Measurements from ENCODE around the gene WDFY4.

WDFY4 gene

GRCh38 chr10:48750991-48751390 is 66.3 kb downstream of the WDFY4 start:
- DNase-seq, result no peak

- no peak for DNase-seq
Observed at GRCh38 chr10:48751730-48752129, 67.1 kb downstream of the WDFY4 start.

- no peak for DNase-seq
Observed at GRCh38 chr10:48758411-48758810, 73.7 kb downstream of the WDFY4 start.

GRCh38 chr10:48759113-48759901 is 74.6 kb downstream of the WDFY4 start:
- DNase-seq, result no peak

- DNase-seq, result no peak
Observed at GRCh38 chr10:48760983-48761382, 76.3 kb downstream of the WDFY4 start.

- DNase-seq, result no peak
Observed at GRCh38 chr10:48762064-48763042, 77.7 kb downstream of the WDFY4 start.

DNA sequence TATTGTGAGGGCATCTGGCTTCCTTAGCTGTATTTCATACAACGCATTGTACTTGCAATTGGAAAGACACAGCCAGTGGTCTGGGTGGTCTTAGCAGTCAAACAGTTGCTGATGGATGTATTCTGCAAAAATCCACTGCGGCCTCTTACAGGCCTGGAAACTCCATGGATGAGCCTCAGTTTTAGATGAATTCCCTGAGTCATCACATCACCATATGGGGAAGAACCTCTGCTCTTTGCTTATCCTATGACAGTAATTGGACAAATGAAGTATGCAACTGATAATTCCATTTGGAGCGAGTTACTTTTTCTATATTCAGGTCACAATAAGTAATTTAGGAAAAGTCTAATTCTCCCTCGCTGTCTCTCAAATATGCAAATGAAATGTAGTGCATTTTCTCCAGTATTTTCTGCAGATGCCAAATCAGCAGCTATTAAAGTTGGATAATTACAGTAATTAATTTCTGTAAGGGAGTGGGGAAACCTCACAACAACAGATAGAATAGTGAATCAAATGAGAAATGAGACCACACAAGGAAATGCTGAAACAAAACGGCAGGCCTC is 78.8 kb downstream of the WDFY4 start:
- no peak for DNase-seq

GRCh38 chr10:48764486-48764885 is 79.8 kb downstream of the WDFY4 start:
- DNase-seq, result no peak

DNA sequence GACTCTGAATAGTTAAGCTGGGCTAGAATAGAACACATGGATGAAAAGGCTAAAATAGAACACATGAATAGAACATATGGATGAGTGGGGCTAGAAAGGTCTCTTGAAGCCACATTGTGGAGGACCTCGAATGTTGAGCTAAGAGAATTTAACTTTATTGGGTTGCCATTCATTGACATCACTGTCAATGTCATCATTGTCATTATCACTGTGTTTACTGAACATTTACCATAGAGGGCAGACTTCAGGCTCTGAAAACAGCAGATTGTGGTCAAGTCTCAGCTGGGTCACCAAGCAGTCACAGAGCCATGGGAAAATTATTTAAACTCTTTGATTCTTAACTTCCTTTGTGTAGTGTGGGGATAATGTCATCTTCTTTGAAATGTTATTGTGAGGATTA is 80.4 kb downstream of the WDFY4 start:
- no peak for DNase-seq

DNA sequence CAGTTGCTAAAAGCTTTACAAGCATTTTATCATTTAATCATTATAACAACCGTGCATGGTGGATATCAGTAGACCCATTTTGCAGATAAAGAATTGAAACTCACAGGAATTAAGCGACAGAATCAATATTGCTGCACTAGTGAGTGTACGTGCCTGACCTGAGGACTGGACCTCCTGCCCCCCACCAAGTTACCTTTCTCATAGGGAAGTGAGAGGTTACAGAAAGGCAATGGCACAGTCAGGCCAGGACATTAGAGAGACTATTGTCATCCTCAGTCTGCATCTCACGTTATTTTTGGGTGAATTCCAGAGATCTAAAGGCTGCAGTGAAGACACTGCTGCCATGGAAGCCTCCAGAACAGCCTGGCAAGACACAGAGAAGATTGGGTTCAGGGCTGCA is 80.9 kb downstream of the WDFY4 start:
- no peak for DNase-seq

DNA sequence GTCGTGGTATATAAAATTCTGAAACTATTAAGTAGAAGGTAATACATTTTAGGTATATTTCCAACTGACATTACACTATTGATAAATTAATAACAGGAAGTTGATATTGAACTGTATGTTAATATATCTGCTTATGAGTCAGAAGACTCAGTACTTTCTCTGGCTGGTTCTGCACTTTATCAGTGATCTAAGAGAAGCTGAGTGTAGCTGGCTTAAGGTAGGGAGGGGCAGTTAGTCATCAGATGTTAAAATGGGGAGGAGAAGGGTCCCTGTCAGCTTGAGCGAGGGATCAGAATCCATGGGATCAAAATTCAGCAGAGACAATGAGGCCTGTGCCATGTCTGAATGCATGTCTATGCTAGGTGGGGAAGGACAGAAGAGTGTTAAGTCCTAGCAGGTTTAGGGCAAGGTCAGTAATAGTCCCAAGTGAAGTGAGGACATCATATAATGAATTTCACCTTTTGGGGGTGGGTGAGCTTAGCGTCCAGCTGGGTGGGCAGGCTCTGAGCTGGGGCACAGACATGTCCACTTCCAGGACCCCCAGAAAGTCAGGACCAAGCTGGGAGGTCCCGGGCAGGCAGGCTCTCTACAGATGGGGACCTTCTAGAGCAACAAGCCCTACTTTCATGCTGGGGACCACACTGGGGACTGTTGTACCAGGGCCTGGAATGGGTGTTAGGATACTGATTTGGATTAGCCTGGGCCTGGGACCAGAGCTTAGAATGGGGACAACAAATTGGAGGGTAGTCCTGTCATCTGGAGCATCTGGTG is 82.9 kb downstream of the WDFY4 start:
- no peak for DNase-seq

DNA sequence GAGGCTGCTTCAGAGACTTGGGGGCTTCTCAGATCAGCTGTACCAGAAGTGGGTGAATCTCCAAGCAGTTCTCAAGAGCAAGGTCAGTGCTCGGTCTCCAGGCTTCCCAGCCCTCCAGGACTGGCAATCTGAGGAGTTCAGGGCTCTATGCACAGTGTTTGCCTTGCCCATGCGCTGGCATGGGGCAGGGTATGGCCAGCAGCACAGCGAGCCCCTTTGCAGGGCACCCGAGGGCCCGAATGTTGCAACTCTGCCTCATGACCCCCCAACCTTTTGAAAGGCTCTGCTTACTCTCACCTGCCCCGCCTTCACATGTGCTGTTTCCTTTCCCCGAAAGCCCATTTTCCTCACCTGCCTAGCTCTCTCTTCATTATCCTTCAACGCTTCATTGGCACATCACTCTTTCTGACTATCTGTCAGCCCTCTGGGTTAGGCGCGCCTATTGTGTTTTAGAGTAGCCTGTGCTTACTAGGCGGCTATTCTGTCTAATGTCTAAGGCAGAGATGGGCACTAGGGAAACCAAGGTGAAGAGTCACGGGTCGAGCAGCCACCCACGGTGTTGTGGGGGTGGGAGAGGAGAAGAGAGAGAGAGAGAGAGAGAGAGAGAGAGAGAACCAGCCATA is 83.6 kb downstream of the WDFY4 start:
- DNase-seq, result no peak

DNA sequence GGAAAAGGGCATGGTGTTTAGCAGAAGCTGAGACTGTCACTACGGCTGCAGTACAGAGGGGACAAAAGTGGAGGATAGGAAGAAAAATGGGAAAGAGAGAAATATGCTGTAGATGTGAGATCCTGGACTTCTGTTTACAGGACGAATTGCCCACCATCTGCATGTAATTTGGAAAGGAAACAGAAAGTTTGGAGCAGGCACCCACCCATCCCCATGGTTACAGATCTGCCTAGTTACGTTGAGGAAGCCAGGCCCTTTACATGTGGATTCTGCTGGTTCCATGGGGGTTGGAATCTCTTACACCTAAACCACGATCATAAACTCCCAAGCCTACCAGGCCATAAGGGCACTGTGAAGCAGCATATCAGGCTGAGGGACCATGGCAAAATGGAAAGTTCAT is 84.3 kb downstream of the WDFY4 start:
- no peak for DNase-seq

DNA sequence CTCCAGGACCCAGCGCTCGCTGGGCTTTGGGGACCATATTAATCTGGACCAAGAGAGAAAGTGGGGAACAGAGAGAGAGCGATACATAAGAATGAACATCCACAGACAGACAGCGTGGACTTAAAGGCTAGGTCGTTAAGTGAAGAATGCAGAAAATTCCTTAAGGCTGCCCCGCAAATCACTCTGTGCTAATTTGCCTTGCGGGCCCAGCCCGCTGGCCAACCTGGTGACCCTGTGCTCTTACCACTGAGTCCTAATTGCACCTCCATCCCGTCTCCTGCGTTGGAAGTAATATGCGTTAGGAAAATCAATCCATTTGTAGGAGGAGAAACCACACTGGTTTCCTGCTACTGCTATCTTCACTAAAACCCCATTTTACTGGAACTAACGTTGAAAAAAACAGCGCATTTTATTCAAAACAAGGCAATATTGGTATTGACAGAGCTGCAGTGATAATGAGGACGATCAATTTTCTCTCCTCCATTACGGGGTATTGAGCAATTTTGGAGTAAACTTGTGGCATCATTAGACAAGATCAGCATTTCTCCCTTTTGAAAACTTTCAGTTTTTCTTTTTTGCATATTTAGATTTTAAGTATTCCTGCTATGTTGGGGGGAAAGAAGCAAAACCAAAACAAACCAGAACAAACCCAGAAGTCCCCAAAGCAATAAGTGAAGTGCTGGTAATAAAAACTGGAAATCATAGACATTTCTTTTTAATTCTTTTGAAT is 85.2 kb downstream of the WDFY4 start:
- DNase-seq, result no peak

DNA sequence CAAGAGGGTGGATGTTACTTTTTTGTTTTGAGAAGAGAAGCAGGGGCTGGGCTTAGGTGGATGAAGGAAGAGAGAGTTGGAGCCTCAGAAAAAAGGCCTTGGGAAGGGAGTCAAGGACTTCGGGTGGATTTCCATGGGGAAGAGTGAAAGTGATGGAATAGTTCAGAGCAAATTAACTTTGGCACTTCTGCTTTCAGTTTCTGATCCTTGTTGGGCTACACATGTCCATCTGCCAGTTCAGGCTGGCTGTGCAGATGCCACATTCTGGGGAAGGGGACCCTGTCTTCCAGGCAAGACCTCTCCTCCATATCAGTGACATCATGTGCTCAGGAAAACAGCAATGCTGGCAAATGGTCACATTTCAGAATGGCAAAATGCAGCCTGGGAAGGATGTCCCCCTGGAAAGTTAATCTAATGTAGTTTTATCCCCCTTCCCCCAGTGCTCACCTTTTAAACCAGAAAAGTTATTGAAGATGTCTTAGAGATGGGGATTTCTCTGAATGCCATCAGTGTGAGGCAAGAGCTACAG is 86.0 kb downstream of the WDFY4 start:
- DNase-seq, result no peak

- no peak for DNase-seq
Observed at GRCh38 chr10:48771234-48771633, 86.6 kb downstream of the WDFY4 start.

DNA sequence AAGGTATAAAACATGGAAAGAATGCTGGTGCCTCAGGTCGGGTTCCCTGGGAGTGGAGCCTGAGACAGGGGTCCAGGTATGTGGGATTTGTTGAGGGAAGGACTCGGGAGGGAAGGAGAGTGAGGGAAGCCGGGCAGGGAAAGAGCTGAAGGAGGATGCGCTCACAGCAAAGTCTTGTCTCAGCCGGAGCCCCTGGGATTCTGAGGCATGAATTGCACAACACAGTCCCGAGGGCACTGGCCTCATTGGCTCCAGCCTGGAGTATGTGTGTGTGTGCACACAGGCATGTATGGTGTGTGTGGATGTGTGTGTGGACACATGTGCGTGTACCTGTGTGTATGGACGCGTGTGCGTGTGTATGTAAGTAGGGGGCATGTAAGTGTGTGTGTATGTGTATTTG is 87.4 kb downstream of the WDFY4 start:
- no peak for DNase-seq

DNA sequence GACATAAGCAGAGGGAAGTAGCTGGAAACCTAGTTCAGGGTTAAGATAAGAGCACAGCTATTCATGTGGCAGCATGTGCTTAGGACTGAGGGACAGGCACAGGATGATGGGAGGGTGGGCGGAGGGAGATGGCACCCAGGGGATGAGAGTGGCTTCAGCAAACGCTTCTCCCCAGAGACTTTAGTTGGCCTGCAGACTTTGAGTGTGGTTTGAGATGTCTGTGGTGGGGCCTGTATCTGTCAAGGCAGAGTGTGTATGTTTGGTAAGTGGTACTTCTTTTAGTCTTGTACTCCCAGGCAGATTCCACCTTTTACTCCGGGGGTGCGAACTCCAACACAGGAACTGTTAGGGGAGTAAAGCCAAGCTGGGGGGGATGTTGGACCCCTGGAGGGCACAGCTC is 88.9 kb downstream of the WDFY4 start:
- DNase-seq, result no peak

DNA sequence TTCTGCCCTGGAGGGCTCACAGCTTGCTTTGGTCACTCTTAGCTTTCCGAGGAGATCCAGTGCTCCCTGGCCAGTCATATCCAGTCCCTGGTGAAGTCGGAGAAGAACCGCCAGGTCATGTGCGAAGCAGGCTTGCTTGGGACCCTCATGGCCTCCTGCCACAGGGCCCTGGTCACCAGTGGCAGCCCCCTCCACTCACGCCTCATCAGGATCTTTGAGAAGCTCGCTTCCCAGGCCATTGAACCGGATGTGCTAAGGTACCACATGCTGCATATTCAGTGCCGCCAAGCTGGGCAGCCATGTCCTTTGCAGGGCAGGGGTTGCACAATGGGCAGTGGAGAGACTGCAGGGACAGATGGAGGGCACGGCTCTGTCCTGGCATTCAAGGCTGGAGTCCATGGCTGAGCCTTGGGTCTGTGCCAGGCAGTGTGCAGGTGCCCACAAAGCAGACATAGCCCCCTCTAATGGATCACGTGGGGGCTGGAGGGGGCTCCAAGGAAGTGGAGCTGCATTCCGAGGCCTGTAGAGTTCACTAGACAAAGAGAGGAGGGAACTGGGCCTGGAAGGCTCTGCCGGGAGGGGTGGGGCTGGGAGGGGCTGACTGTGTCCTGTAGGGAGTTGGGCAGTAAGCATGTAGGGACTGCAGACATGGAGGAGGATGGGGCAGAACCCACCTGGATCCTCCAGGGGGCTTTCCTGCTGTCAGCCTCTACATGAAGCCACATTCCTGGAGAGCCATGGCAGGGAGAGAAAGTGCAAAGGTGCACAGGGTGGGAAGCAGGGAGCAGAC is 89.9 kb downstream of the WDFY4 start:
- no peak for DNase-seq

DNA sequence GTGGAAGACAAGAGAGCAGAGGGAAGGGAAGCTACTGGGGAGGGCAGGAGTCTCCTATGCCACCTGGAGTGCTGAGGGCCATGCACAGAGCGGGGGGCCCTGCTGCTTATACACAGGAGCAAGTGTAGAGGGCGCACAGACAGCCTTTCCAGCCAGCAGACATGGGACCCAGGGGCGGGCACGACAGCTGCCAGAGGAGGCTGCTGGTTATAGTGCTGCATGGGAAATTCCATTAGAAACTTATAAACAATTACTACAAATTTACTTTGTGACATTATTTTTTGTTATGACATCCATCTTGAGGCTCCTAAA is 90.5 kb downstream of the WDFY4 start:
- no peak for DNase-seq

Data from effector CD4-positive, alpha-beta T cell (primary cell).